Activated T-cell treated with anti-CD3 and anti-CD28 coated beads, Interleukin-2, amount 50 U/mL, for 24 hours (primary cell): ENCODE results near the gene MMP19.

Source experiments
- DNase-seq: peaks from one replicate; pipeline ENCODE4 v3.0.0-alpha.2; 2020
- H3K27ac Mint-ChIP-seq: 2 replicates; pipeline ENCODE4 v1.8.0; 2020; ENCODE audit warnings: mild to moderate bottlenecking, mixed read lengths
- H3K27me3 Mint-ChIP-seq: 2 replicates; pipeline ENCODE4 v1.8.0; 2020; ENCODE audit warnings: mixed read lengths
- H3K36me3 Mint-ChIP-seq: 2 replicates; pipeline ENCODE4 v1.8.0; 2020; ENCODE audit warnings: low read depth, mixed read lengths
- H3K4me1 Mint-ChIP-seq: 2 replicates; pipeline ENCODE4 v1.8.0; 2020; ENCODE audit warnings: low read depth, mixed read lengths
- H3K4me3 Mint-ChIP-seq: 2 replicates; pipeline ENCODE4 v1.8.0; 2020; ENCODE audit warnings: mild to moderate bottlenecking, moderate library complexity, mixed read lengths
- H3K9me3 Mint-ChIP-seq: 2 replicates; pipeline ENCODE4 v1.8.0; 2020; ENCODE audit warnings: mixed read lengths

Gene MMP19

DNA sequence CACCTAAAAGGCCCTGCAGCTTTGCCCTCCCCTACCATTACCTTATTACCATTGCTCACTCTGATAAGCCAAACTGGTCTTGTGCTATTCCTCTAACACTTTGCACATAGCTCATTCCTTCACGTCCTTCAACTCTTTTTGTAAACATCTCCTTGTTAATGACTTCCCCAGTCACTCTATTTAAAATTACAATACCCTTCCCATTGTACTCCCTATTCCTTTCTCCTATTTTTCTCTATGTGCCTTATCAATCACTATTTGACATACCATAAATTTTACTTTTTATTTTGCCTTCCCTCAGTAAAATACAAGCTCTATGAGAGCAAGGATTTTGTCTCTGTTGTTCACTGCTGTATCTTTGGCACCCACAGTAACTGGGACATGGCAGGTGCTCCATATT is 30.6 kb downstream of the MMP19 start:
- Mint-ChIP-seq H3K36me3 (peaks cover 81% of the 10 kb centered on the region), H3K4me1 (peaks cover 52% of the 10 kb centered on the region), H3K4me3 (no peak overlapping the region), H3K9me3 (no peaks in the 10 kb centered on the region), H3K27ac (peak overlapping the region; percentile 36), H3K27me3 (no peaks in the 10 kb centered on the region)
- no peak for DNase-seq

DNA sequence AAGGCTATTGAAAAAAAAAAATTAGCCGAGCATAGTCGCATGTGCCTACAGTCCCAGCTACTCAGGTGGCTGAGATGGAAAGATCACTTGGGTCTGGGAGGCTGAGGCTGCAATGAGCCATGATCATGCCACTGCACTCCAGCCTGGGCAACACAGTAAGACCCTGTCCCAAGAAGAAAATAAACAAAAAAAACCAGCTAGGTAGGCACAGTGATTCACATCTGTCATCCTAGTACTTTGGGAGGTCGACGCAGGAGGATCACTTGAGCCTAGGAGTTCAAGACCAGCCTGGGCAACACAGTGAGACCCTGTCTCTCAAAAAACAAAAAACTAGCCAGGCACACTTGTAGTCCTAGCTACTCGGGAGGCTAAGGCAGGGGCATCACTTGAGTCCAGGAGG is 33.5 kb downstream of the MMP19 start:
- Mint-ChIP-seq H3K36me3 (peaks cover 76% of the 10 kb centered on the region), H3K27me3 (no peaks in the 10 kb centered on the region), H3K27ac (peak overlapping the region; percentile 72), H3K9me3 (no peaks in the 10 kb centered on the region), H3K4me1 (peaks cover 44% of the 10 kb centered on the region), H3K4me3 (no peak overlapping the region)
- no peak for DNase-seq

DNA sequence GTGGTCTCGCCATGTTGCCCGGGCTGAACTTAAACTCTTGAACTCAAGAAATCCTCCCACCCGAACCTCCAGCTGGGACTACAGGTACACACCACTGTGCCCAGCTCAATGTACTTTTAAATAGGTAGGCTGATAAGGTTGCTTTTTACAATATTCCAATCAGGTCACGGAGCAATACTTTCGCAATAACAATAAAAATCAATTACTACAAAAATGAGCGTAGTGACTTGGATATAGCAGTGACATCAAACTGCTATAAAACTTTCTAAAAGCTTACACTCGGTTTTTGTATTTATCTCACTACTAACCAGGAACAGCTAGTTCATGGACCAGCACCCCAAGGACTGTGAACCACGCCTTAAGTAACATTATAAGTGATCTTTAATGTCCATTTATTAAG is 35.8 kb downstream of the MMP19 start:
- H3K36me3 Mint-ChIP-seq, result peaks cover 76% of the 10 kb centered on the region
- DNase-seq, result no peak
- H3K4me1 Mint-ChIP-seq, result peaks cover 35% of the 10 kb centered on the region
- H3K9me3 Mint-ChIP-seq, result no peaks in the 10 kb centered on the region
- no peak overlapping the region for H3K27ac Mint-ChIP-seq
- H3K27me3 Mint-ChIP-seq, result no peaks in the 10 kb centered on the region
- H3K4me3 Mint-ChIP-seq, result no peak overlapping the region

DNA sequence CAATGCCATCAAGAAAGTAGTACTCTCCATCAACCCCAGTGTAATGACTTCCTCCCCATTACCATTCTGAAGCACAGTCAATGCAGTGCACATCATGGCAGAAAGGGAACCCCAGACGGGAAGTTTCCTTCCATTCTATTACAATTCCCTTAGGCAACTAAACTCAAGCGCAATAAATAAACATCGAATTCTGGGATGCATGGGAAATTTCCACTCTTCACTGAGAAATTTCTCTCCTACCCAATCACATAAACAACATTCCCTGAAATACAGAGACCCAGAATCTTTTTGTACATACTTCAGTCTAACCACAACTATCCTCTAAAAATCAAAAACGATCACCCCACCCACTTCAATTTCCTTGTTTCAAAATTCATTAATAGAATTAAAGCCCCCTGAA is 45.2 kb downstream of the MMP19 start:
- no peak overlapping the region for H3K4me3 Mint-ChIP-seq
- no peak for DNase-seq
- H3K27me3 Mint-ChIP-seq, result no peaks in the 10 kb centered on the region
- H3K27ac Mint-ChIP-seq, result no peak overlapping the region
- H3K9me3 Mint-ChIP-seq, result no peaks in the 10 kb centered on the region
- peaks cover 20% of the 10 kb centered on the region for H3K4me1 Mint-ChIP-seq
- peaks cover 94% of the 10 kb centered on the region for H3K36me3 Mint-ChIP-seq

DNA sequence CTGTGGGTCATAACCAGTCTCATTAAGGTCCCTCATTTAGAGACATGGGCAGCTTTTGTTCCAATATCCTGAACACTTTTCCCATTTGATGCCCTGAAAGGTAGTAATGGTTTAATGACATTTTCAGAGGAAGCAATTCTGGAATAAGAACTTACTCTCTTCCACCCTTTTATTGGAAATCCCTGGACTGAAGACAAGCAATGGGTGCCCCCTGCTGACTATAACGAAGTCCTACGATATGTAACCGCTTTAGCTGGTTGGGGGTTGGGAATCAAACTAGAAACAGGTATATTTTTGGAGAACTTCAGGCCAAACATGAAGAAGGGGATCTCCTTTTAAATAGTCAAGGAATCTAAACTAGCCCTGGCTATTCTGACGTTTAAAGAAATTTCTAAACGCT is 45.7 kb downstream of the MMP19 start:
- Mint-ChIP-seq H3K4me3 (no peak overlapping the region), H3K27ac (peak overlapping the region; percentile 81), H3K27me3 (no peaks in the 10 kb centered on the region), H3K4me1 (peaks cover 20% of the 10 kb centered on the region), H3K9me3 (no peaks in the 10 kb centered on the region), H3K36me3 (peaks cover 95% of the 10 kb centered on the region)
- DNase-seq, result no peak

DNA sequence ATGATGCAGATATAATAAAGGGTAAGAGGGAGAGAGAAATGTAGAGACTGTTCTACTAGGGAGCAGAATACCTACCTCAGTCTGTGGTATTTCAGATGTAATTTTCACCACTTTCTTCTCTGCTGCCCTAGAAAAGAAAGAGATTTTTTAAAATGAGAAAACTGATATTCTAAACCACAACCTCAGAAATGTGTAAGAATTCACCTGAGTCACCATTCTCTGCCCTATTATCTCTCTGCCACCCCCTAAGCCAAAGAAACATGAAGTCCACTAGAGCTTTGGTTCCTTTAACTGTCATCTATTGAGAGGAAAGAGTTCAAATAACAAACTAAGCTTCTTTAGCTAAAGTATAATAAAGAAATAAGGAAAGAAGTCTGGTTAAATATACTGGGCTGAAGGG is 46.8 kb downstream of the MMP19 start:
- Mint-ChIP-seq H3K9me3 (no peaks in the 10 kb centered on the region), H3K27me3 (no peaks in the 10 kb centered on the region), H3K36me3 (peaks cover 95% of the 10 kb centered on the region), H3K27ac (peak overlapping the region; percentile 81), H3K4me3 (no peak overlapping the region), H3K4me1 (peaks cover 20% of the 10 kb centered on the region)
- DNase-seq, result no peak

DNA sequence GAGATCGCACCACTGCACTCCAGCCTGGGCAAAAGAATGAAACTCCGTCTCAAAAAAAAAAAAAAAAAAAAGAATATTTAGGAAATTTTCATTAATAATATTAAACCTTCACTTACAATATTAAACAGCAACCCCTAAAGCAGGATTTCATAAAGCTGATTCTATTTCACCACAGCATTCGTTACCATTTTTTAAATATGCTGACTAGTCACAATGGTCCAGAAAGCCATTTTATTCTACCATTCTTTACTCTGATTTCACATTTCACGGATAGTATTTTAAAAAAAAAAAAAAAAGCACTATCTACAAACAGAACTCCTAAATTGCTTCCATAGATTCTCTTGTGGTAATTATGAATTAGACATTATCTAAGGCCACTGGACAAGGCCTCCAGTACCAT is 52.8 kb downstream of the MMP19 start:
- no peaks in the 10 kb centered on the region for H3K9me3 Mint-ChIP-seq
- no peaks in the 10 kb centered on the region for H3K4me1 Mint-ChIP-seq
- H3K36me3 Mint-ChIP-seq, result peaks cover 96% of the 10 kb centered on the region
- no peak for DNase-seq
- no peaks in the 10 kb centered on the region for H3K27me3 Mint-ChIP-seq
- no peak overlapping the region for H3K27ac Mint-ChIP-seq
- no peak overlapping the region for H3K4me3 Mint-ChIP-seq

DNA sequence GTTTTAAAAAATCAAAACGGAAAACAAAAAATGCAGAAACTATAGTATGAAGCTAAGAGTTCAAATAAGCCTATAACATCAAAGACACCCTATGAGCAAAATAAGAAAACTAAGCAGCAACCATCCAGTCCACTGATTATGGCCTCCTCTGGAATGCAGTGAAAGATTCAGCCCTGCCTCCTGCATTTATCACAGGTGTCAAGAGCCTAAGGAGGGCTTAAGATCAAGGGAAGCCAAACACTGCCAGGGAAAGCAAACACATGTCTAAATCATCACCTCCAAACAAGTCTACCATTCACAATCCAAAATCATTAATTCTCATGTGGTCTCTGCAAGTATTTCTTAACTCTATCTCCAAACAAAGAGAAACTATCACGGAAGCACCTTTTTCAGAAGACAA is 53.6 kb downstream of the MMP19 start:
- Mint-ChIP-seq H3K27me3 (no peaks in the 10 kb centered on the region), H3K9me3 (no peaks in the 10 kb centered on the region), H3K36me3 (peaks cover 97% of the 10 kb centered on the region), H3K27ac (no peak overlapping the region), H3K4me1 (no peaks in the 10 kb centered on the region), H3K4me3 (no peak overlapping the region)
- no peak for DNase-seq

DNA sequence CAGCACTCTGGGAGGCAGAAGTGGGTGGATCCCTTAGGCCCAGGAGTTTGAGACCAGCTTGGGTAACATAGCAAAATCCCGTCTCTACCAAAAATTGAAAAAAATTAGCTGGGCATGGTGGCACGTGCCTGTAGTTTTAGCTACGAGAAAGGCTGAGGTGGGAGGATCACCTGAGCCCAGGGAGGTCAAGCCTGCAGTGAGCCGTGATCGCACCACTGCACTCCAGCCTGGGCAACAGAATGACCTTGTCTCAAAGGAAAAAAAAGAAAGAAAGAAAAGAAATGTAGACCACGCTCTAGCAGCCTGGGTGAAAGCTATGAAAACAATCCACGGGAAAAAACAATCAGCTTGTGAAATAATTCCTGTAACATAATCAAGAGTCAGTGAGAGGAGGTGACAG is 54.2 kb downstream of the MMP19 start:
- H3K9me3 Mint-ChIP-seq, result no peaks in the 10 kb centered on the region
- no peaks in the 10 kb centered on the region for H3K27me3 Mint-ChIP-seq
- no peak for DNase-seq
- H3K4me3 Mint-ChIP-seq, result no peak overlapping the region
- H3K36me3 Mint-ChIP-seq, result peaks cover 97% of the 10 kb centered on the region
- H3K27ac Mint-ChIP-seq, result no peak overlapping the region
- no peaks in the 10 kb centered on the region for H3K4me1 Mint-ChIP-seq
